Activated CD8-positive, alpha-beta memory T cell treated with anti-CD3 and anti-CD28 coated beads for 4 hours (primary cell): ENCODE measurements around the gene HS1BP3.

Source experiments
- DNase-seq, 2 donors: peaks; one replicate each; pipeline ENCODE4 v3.0.0-alpha.2; 2020; ENCODE audit warnings: low read depth in 2 of 2

The HS1BP3 gene

GRCh38 chr2:20663196-20664070 is 12.5 kb upstream of the HS1BP3 start:
- no peak for DNase-seq

DNA sequence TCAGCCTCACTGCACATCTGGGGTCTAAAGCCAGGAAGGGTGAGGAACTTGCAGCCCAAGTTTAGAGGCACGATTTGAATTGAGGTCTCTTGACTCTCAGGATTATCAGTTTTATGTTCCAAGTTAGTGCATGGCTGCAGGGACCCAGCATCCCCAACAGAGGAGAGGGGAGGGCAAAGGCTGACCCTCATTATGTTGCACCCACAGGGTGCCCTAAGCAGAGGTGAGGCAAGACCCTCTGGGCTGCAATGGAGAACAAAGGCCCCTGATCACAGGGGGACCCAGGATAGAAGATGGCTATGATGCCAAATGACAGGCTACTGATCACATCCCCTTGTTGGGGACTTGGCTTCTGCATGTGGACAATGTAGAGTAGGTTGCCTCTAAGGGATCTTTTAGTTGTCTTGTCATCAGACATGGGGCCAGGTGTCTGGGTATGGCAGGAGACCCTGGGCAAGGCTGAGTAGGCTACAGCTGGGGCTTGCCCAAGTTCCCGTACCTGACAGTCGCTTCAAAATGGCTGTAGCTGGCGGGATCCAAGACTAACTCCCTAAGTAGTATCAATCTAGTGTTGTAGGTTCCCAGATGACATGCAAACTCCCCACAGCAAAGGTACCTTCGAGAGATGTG is 11.5 kb upstream of the HS1BP3 start:
- DNase-seq, result no peak

- peak; percentile 24 to 48 for DNase-seq
Observed at GRCh38 chr2:20661421-20662307, 10.8 kb upstream of the HS1BP3 start.

GRCh38 chr2:20660506-20661420 is 9.9 kb upstream of the HS1BP3 start:
- no peak for DNase-seq

- DNase-seq, result no peak
Observed at GRCh38 chr2:20657522-20658235, 6.8 kb upstream of the HS1BP3 start.

DNA sequence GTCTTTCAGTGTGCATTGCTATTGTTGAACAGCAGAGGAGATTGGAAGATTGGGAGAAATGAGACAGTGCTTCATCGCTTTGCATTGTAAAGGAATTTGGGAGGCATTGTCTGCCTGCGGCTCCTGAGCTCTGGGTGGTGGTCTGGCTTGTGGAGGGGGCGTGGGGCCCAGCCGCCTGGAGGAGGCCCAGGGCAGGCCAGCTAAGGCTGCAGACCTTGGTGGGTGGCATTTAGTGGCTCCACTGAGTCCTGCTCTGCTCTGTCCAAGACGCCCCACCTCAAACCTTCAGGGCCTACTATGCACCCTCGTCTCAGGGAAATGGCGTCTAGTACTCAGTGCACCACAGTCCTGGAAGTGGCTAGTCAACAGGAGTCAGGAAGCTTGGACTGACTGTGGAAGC is 5.7 kb upstream of the HS1BP3 start:
- DNase-seq, result no peak

DNA sequence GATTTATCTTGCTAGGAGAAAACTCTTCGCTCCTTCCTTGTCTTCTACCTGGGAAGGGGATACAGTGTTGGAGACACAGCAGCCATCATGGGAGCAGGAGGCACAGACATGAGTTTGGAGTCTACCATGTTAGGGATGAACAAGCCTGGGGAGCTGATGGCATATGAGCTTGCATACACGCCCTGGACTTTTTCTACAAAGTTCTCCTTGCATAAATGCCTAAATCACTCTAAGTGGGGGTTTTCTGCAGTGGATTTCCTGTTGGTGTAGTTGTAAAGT is 3.6 kb upstream of the HS1BP3 start:
- DNase-seq, result no peak

GRCh38 chr2:20653695-20654534 is 3.0 kb upstream of the HS1BP3 start:
- no peak for DNase-seq

DNA sequence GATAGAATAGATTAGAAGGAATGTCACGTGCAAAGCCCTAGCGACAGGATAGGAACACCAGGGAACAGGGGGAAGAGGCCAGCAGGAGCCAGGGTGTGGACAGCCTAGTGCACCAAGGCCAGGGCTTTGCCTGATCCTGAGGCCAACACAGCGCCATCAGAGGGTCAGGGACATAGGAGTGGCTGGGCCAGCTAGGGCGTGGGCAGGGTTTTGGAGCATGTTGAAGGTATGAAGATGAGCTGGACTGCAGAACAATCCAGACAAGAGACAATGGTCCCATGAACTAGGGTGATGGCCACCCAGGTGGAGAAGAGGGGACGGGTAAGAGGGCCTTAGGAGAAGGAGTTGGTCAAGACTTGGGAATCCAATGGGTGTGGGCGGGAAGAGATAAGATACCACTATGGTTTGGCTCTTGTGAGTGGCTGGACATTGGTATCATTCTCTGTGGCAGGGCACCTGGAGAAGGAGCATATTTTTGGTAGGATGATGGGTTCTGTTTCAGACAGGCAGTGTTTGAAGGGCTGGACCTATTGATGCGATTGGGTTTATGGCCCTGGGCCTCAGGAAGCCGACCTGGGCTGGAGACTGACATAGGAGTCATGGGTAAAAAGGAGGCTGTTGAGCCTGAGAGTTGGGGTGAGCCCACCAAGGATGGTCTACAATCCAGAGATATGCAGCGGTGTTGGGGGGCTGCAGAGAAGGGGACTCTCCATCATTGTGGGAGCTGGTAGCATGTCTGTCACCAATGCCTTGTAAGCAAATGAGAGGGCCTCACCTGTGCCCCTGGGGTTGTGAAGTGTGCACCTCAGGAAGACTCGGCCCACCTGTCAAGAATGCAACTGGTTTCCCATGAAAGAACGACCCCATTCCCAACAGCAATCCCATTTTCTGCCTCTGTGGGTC is 2.0 kb upstream of the HS1BP3 start:
- DNase-seq, result no peak

- DNase-seq, result no peak
Observed at GRCh38 chr2:20652141-20652540, 1.2 kb upstream of the HS1BP3 start.

DNA sequence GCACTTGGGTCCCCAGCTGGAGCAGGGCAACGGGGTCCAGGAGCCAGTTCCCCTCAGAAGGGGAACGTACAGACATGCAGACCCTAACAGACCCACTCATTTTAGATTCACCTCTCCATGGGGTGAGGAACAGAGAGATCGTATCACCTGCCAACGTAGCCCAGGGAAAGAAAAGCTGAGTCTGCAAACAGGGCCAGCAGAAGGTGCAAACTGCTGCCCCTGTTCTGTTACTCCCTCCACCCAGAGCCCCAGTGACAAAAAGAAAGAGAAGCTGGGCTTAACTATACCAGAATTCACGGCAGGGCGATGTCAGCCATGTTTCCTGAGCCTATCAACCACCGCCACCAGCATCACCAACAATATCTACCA is 817 bp upstream of the HS1BP3 start:
- DNase-seq, result no peak

GRCh38 chr2:20650393-20650876 is 463 bp downstream of the HS1BP3 start:
- no peak for DNase-seq

GRCh38 chr2:20649976-20650375 is 922 bp downstream of the HS1BP3 start:
- DNase-seq, result no peak

DNA sequence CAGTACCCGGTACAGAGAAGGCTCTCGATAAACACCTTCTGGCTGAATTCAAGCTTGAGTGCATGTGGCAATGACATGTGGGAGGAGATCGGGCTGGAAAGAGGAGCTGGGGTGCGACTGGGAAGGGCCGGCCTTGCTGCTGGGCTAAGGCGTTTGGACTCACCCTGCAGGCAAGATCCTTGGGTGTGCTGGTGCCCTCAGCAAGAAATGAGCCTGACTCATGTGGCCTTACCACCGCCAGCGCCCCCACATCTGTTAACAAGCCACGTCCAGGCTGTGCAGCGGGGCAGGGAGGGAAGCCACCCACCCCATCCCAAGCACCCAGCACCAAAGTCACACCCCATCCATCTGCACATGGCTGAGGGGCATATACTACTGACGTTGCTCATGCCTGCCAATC is 1.3 kb downstream of the HS1BP3 start:
- no peak for DNase-seq

GRCh38 chr2:20648831-20649230 is 2.1 kb downstream of the HS1BP3 start:
- DNase-seq, result no peak

DNA sequence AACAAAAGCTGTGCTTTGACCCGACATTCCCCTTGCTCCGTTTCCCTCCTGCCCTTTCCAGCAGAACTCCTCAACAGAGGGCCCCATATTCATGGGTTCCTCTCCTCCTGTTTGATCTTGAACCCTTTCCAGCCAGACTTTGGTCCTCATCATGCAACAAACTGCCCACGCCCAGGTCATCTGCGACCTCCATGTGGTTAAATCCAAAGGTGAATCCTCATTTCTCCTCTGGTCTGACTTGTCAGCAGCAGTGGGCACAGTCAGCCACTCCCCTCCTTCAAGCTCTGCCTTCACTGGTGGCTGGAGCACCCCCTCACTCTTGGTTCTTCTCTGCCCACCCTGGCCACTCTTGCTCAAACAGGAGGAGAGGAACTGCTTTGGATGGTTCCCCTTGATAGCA is 2.7 kb downstream of the HS1BP3 start:
- no peak for DNase-seq

- DNase-seq, result no peak
Observed at GRCh38 chr2:20647738-20648137, 3.2 kb downstream of the HS1BP3 start.

DNA sequence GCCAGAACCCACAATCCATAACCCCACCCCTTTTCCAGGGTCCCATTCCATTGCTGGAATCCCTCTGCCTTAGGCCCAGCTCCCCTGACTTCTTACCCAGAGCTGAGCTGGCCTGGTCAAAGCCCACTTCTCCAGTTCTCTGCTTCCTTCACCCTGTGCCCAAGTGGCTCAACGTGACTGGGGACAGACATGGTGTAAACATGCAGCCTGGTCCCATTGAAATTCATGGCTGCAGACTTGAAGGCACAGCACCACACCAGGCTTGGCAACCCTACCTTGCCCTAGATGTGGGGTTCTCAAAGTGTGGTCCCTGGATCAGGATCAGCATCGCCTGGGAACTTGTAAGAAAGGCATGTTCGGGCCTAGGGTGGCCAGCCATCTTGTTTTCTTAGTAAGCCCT is 3.7 kb downstream of the HS1BP3 start:
- no peak for DNase-seq

DNA sequence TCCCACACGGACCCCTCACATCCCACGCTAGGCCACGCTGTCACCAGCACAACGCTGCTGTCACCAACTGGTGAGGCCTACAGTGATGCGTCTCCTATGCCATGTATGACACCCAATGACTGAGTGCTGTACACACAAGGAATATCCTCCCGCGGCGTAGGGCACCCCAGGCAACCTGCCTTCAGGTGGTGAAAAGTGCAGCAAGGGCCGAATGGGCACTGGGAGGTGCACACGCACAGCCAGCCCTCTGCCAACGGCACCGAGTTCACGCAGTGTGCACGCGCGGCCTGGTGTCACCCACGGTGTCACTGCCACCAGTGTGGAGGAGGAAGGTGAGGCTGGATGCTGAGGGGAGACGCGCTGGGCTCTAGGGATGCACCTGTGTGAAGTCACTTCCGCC is 4.5 kb downstream of the HS1BP3 start:
- no peak for DNase-seq
